HG02610 (cell line): ENCODE results near the gene ERG28.

Experiments
- ATAC-seq: cut with Tn5 transposase; IDR thresholded peaks from one replicate; pipeline ENCODE4 v1.9.1; 2021; ENCODE audit warnings: mild to moderate bottlenecking, moderate library complexity; ENCODE audit not compliant: unreplicated experiment

Gene ERG28

DNA sequence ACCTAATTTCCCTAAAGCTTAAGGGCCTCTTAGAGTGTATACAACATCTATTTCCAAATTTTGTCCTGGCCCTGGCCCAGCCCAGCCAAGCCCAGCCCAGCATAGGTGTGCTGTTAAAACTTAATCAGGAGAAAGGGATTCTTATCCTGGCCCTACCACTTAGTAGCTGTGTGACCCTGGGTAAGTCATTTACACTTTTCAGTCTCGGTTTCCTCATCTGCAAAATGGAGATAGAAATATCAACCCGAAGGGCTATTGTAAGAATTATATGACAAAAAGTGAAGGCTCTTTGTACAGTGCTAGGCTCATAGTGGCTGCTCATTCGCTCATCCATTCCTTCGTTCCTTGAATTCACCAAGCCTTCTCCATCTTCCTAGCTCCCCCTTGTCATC is 442 bp downstream of the ERG28 start:
- no peak for ATAC-seq

- no peak for ATAC-seq
Measured at GRCh38 chr14:75658957-75659356, 1.7 kb downstream of the ERG28 start.

GRCh38 chr14:75657331-75657730 is 3.3 kb downstream of the ERG28 start:
- no peak for ATAC-seq

DNA sequence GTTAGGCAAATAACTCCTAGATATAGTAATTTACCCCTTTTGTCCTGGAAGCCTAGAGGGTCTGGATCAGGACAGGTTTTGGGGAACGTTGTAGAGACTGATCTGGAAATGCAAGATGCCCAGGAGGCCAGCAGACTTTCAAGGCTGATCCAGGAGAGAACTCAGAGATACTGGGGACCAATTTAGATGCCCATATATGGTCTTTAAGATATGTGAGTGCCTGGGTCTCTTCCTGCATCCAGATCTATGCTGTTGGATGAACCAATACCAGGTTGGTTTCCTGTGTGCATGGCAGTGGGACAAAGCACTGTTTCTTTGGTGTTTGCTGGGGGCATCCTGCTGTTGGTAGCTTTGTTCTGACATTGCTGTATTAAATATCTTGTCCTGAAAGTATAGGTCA is 5.4 kb downstream of the ERG28 start:
- no peak for ATAC-seq

- peak; percentile 58 for ATAC-seq
Measured at GRCh38 chr14:75654127-75654732, 6.4 kb downstream of the ERG28 start.

GRCh38 chr14:75653563-75653962 is 7.1 kb downstream of the ERG28 start:
- ATAC-seq: no peak

DNA sequence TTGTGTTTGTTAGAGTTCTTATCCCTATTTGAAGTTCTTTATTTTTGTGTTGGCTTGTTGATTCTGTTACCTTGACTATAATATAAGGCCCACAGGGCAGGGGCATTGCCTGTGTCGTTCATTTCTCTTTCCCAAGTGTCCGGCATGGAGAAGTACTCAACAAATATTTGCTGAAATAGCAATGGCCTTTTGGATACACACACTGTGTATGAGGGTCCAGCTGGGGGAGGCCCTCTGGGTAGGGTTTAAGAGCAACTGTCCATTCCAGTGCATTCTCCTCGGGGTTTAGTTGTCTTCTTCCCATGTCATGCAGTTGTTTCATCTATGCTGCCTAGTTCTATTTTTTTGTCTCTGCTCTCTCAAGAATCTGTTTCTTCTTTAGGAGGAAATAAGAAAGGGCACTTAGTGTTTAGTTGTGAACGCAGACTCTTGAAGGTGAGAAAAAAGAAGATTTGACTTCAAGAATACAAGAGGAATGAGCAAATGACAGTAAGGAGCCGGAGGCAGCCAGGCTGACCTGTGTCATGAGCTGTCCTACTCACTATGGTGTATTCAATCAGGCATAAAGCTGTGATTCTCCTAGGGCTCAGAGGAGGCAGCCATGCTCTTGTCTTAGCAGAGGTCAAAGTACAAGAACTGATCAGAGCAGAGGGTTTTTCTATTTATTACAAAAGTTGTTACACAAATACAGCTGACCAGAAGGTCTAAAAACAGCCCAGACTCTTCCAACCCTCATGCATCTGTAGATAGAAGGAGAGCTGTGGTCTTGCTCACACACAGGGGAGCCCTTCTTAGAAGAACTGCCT is 10.2 kb downstream of the ERG28 start:
- ATAC-seq: no peak

- ATAC-seq: no peak
Measured at GRCh38 chr14:75649773-75650172, 10.9 kb downstream of the ERG28 start.

- ATAC-seq: no peak
Measured at GRCh38 chr14:75649337-75649736, 11.3 kb downstream of the ERG28 start.

DNA sequence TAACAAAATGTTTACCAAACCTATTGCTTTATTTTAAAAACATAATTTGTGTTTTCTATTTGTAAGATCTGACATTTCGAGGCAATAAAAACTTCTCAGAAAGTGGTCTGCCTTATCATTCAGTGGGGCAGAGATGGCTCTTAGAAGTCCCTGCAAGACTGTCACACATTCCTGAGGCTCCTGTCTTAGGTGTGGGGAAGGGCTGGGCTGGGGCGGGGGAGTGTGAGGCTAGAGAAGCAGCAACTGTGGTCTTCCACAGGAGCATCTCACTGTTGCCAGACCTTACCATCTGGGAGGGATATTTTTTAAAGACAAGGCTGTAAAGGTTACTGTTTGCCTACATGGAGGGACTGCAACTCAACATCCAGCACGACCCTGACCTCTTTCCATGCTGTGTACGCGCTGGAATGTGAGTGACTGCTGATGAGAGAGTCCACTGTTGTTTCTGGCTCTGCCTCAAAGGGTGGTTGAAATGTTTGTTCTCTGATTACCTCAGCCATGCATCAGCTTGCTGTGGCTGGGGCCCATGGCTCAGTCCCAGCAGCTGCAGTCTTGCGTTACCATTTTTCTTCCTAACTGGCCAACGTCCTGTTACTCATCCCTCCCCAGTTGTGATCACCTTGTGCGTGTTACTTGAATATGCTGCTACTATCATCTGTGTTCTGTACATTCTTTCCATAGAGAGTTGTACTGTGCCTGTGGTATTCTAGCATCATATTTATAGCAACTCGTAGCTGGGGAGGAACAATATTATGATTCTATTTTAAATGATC is 12.4 kb downstream of the ERG28 start:
- ATAC-seq: no peak

GRCh38 chr14:75647640-75648039 is 13.0 kb downstream of the ERG28 start:
- ATAC-seq: no peak

DNA sequence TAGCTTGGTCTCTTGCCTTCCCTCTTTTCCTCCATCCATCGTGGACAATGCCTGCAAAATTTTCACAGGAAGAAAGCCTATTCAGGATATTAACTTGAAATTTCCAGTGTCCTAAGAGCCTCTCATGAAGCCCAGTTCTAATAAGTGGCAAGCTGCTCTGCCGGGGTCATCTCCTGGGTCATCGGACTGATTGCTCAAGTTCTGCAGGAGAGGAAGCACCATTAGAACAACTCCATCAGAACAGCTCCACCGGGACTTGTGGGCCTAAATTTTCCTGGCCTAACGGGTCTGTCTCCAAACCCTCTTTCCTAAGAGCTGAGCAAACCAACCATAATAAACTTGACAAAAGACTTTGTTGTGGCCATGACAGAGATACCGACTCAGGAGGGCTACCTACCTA is 13.9 kb downstream of the ERG28 start:
- ATAC-seq: no peak

DNA sequence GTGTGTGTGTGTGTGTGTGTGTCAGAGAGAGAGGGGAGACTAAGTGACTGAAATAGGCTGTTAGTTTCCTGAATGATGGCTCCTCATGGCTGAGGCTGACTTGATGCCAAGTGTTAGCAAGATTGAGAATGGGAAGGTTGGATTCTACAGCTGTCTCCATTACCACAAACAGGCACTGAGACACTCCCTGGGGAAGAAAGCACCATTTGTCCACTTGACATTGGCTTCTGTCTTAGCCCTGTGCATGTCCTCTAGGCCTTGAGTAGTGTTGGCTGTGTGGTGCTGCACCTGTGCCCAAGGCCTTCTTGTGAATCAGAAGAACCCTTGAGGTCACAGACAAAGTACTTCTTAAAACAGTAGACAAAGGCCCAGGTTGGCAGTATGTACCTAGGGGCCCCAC is 15.6 kb downstream of the ERG28 start:
- ATAC-seq: no peak

GRCh38 chr14:75643985-75644384 is 16.7 kb downstream of the ERG28 start:
- no peak for ATAC-seq

DNA sequence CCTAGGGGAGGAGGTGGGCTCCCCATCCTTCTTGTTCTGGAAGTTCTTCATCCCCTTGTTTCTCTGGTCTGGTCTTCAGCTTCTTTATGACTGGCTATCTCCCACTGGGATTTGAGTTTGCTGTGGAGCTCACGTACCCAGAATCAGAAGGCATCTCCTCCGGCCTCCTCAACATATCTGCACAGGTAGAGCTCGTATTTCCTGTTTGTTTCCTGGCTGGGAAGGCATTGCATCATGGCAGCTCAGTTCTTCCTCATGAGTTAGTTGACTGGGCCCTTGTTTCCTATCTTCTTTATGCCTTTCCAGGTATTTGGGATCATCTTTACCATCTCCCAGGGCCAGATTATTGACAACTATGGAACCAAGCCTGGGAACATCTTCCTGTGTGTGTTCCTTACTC is 19.8 kb downstream of the ERG28 start:
- ATAC-seq: no peak

DNA sequence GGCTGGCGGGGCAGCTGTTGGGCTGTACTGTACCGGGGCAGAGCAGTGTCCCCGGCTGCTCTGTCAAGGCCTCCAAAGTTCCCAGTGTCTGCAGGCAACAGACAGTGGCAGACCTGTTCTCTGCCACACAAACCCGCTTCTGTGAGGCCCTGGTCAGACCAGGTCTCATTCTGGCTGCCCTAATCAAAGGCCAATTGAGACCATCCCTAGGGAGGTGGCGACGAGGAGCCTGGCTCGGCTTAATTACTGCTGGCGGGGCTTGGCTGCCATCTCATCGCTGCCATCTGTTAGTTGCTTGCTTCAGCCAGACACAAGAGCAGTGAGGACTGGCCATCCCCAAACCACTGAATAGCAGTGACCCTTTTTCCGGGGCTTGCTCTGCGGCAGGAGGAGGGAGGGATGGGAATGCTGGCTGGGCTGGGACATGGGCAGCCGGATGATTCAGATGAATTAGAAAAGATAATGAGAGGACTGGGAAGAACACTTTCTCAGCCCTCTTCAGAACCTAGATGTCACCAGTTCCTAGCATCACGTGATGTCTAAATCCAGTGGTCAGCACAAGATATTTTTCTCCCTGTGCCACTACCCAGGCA is 24.5 kb downstream of the ERG28 start:
- ATAC-seq: no peak

GRCh38 chr14:75634848-75635247 is 25.8 kb downstream of the ERG28 start:
- no peak for ATAC-seq

DNA sequence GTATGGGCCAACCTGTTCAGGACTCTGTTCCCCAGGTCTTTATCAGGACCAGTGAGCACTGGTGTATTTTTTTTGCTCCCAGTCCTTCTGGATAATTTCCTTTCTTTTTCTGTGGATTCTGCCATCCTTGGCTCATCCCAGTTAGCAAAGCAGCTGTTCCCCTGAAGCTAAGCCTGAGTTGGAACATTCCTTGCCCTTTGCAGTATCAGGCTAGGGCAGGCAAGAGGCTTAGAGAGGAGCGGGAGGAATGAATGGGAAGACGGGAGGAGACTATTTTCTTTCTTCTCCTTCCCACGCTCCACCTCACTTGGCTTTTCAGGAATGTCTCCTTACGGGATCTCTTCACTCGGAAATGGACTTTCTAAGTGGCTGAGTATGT is 29.2 kb downstream of the ERG28 start:
- ATAC-seq: no peak

DNA sequence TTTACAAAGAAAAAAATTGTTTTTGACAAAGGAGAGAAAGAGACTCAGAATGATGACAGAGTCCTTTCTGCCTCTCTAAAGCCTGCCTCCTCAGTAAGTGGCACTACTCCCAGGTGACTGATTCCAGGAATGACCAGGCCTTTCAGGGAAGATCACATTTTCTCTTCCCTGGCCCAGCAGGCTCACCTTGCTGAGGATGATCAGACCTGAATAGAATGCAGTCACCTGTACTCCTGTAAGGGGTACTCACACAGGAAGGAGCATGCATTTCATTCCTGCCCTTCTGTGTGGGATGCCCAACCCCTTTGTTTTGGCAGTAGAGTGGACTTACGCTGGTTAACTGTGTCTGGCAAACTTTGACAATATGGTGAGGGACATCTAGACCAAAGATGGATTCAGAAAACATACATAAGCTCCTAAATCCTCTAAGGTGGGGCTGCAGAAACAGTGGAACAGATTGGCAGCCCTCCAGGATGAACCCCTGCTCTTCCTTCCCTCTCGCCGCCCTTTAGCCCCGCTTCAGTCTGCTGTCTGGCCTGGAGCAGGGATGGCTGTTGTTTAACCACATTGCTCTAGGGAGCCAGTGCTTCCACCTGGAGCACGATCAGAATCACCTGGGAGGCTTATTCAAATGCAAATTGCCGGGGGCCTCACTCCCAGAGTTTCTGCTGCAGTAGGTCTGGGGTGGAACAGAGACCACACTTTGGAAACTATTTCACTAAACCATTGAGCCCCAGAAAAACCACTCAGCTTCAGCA is 29.8 kb downstream of the ERG28 start:
- no peak for ATAC-seq

GRCh38 chr14:75628816-75629215 is 31.9 kb downstream of the ERG28 start:
- ATAC-seq: no peak

DNA sequence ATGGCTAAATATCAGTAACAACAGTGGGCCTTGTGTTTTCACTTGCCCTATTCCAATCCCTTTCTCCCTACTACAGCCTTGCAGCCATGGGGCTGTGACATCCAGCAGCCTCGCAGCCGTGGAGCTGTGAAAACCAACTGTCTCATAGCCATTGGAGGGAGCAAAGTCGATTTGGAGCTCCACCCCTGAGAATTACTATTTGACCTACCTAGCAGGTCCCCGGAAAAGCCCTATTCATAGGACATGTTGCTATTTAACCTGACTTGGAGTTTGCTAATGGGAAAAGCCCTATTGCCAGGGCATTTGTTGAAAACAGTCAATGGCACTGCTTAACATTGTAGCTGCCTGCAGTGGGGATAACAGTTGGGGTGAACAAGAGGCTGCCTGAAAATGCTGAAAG is 33.3 kb downstream of the ERG28 start:
- no peak for ATAC-seq
